Heart left ventricle (tissue), 13 donors: ENCODE measurements around the gene SLC25A52.

ENCODE experiments used
- CTCF ChIP-seq, 12 donors: fragments of 200-600 bp; sonication (generic) in 4 of 12; IDR thresholded peaks; one replicate each; pipeline versions ENCODE4 v1.5.0 to v1.8.0; 2018 to 2022; ENCODE audit warnings: antibody characterized with exemption in 12 of 12, mild to moderate bottlenecking in 5 of 12
- POLR2A ChIP-seq, 2 donors: fragments of 450-650 bp; IDR thresholded peaks; one replicate each; pipeline ENCODE4 v1.6.1; 2017; ENCODE audit warnings: antibody characterized with exemption in 2 of 2, mild to moderate bottlenecking in 2 of 2, moderate library complexity in 2 of 2
- donor health status: ischemic (EF 13 %, LVEDD 7.1; RV severe dilation, severe dysfunction).
- donor health status: DM: no; HTN: yes; CAD: no.
- donor health status: DM: no; HTN: no; CAD: no.
- donor health status: ischemic (EF 25% LVEDD 6.9; RV normal size, moderate dysfunction).
- donor health status: ischemic (EF 25% LVEDD 5.7; RV mildly dilated, moderate dysfunction).
- donor health status: ischemic (EF 35%, LVEDD 5.7; RV mildly dilated, moderate dysfunction).
- donor health status: nonischemic (EF 11% LVEDD 7.7; RV severe dilation, severe dysfunction).
- donor health status: DM: yes; HTN: yes; CAD: no.
- donor health status: PGD.
- donor health status: ischemic (EF 29% LVEDD 5.4; RV normal size, mild dysfunction).
- donor health status: nonischemic (EF 23%, LVEDD 6.1; RV moderate dilation, normal function).

GRCh38 chr18:31801078-31801477 is 40.4 kb upstream of the SLC25A52 start:
- no peak for TF ChIP-seq CTCF (IDR thresholded peaks at IDR 0.05)
- TF ChIP-seq POLR2A (IDR thresholded peaks at IDR 0.05): no peak
